ENCODE results near the gene GSE1.

GRCh38 chr16:85652431-85653221, 39.5 kb downstream of the GSE1 start:
- TF ChIP-seq CTCF (IDR thresholded peaks at IDR 0.05; ENCODE audit: poor library complexity) (no peak), EZH2 (IDR thresholded peaks at IDR 0.05; ENCODE audit: borderline replicate concordance) (no peak)
